A549 treated with dexamethasone at 1 μM for 4 hours (cell line): ENCODE measurements around the gene SKP2. TPM values are rescaled to one million over a fixed set of nuclear protein-coding genes. Genes with fewer than 3 reads are reported as not detected.

ENCODE experiments used
- total RNA-seq: library from RNA; stranded (reverse); fragments of 200-300 nt; extraction: Qiagen RNA extraction; gene quantifications from 5 replicates; pipeline ENCODE4 v1.2.3, GENCODE V29; 2022

The SKP2 gene
- 14.5 to 23.4 TPM (median 21.9 TPM) in 5 replicates for total RNA-seq

DNA sequence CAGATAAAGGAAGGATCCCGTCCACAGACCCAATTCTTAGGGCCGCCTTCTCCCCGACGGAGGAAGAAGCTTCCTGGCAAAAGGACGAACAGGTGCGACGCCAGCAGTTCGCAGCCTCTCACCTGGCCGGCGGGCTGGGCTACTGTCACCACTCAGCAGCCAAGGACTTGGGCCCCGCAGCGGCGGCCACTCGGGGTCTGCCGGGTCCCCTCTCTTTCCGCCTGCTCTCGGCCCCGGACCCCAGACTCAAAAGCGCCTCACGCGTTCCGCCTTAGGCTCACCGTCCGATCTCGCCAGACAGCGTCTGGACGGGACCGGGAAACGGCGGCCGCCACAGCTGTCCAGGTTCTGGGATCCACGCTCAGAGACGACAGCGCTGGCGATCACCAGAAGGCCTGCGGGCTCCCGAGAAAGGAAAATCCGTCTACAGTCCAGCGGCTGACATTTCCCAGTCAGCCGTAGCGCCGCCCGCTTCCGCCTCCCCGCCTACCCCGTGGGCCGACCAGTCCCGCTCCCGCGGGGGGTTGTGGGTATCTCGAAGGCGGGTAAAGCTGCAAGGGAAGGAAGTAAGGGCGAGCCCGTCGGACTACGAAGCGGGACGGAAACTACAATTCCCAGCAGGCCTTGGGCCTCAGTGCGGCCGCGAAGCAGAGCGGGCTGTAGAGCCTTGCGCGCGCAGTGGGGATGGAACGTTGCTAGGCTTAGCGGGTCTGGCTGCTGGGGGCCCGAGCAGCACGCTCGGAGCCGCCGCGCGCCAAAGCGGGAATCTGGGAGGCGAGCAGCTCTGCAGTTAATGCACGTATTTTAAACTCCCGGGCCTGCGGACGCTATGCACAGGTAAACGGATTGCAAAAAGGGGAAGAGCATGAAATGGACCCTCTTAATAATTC, at the start of gene SKP2, which contains the start of gene LMBRD2:
Gene SKP2 (plus strand): TSS at position 678 of the 890 bp plus-strand sequence. CDS start 152 bp downstream, at position 830.
Gene LMBRD2 (minus strand): TSS at position 454 of the 890 bp plus-strand sequence. CDS start 8,538 bp downstream, outside the sequence.

Other genes starting within 250 kb of the SKP2 start
- gene CAPSL, start 213.5 kb upstream of the SKP2 start, total RNA-seq = not detected in 5 replicates
- not detected in 5 replicates for gene UGT3A1, start 160.7 kb upstream of the SKP2 start, total RNA-seq
- gene UGT3A2, start 85.2 kb upstream of the SKP2 start, total RNA-seq = not detected in 5 replicates
- 1.0 to 1.9 TPM (median 1.5 TPM) in 5 replicates for gene LMBRD2, start 224 bp upstream of the SKP2 start, total RNA-seq
- gene NADK2, start 89.8 kb downstream of the SKP2 start, total RNA-seq = 10.1 to 14.5 TPM (median 11.9 TPM) in 5 replicates
- not detected in 5 replicates for gene RANBP3L, start 149.8 kb downstream of the SKP2 start, total RNA-seq